GM12878 (cell line): ENCODE data around the gene CALD1. TPM values are rescaled to one million over a fixed set of nuclear protein-coding genes. Genes with fewer than 3 reads are reported as not detected.

Experiments used
- ATAC-seq: fragments of 200-7000 bp; cut with Tn5 transposase; 3 replicates; pipeline ENCODE4 v1.9.1; 2020; ENCODE audit warnings: mild to moderate bottlenecking, moderate library complexity
- BruUV-seq: library from RNA; stranded (reverse); fragments of 400-500 nt; replicated peaks from 2 replicates; lab custom pipeline; 2021; lab: Mats Ljungman, UMichigan
- CTCF ChIA-PET: fragments of 300-600 bp; sonication (Branson Sonifier 250); formaldehyde crosslinking; extraction: SDS; loops from one replicate; lab custom pipeline; 2021; ENCODE audit warnings: inconsistent platforms; lab: Yijun Ruan, JAX
- POLR2A ChIA-PET: fragments of 350-600 bp; formaldehyde crosslinking; extraction: SDS; loops from one replicate; lab custom pipeline; 2021; ENCODE audit warnings: inconsistent platforms; lab: Charles Lee
- RAD21 ChIA-PET: fragments of 300-600 bp; sonication (Branson Sonifier 250); formaldehyde crosslinking; loops from one replicate; lab custom pipeline; 2023; ENCODE audit warnings: antibody characterized with exemption; ENCODE audit not compliant: unreplicated experiment; lab: Charles Lee
- SMC1A ChIA-PET: fragments of 300-600 bp; sonication (Branson Sonifier 250); formaldehyde crosslinking; loops from one replicate; lab custom pipeline; 2023; ENCODE audit not compliant: unreplicated experiment, uncharacterized antibody; lab: Charles Lee
- DNase-seq: peaks from one replicate; pipeline ENCODE4 v3.0.0-alpha.2; 2011; ENCODE audit warnings: low read depth, low spot score
- FAIRE-seq: peaks from 3 replicates; lab custom pipeline; 2011; peaks lifted over from hg19 to GRCh38; lab: Jason Lieb, UNC
- H2AFZ ChIP-seq: 2 replicates; pipeline ENCODE4 v1.6.0; 2011; ENCODE audit warnings: low read depth, low read length, control low read depth; ENCODE audit not compliant: control insufficient read depth
- H3K27ac ChIP-seq: 2 replicates; pipeline ENCODE4 v1.5.1; 2011; ENCODE audit warnings: control low read depth; ENCODE audit not compliant: control insufficient read depth, insufficient read depth
- H3K27me3 ChIP-seq, 2 experiments: replicated peaks in 1 of 2; 2 replicates each; pipeline versions ENCODE4 v1.6.0 to v1.6.1; 2011; ENCODE audit warnings: low read length in 1 of 2; ENCODE audit not compliant: control insufficient read depth in 2 of 2, insufficient read depth in 2 of 2
- H3K36me3 ChIP-seq, 2 experiments: 2 replicates each; pipeline ENCODE4 v1.5.1; 2011; ENCODE audit warnings: low read length in 1 of 2; ENCODE audit not compliant: control insufficient read depth in 2 of 2, insufficient read depth in 2 of 2
- H3K4me1 ChIP-seq: 2 replicates; pipeline ENCODE4 v1.6.1; 2011; ENCODE audit warnings: mild to moderate bottlenecking, low read length, moderate library complexity, mixed read lengths; ENCODE audit not compliant: control insufficient read depth, insufficient read depth
- H3K4me2 ChIP-seq: 2 replicates; pipeline ENCODE4 v1.6.0; 2011; ENCODE audit warnings: control low read depth; ENCODE audit not compliant: control insufficient read depth, insufficient read depth
- H3K4me3 ChIP-seq: fragments of 200-600 bp; sonication (generic); 2 replicates; pipeline ENCODE4 v1.5.1; 2016
- H3K79me2 ChIP-seq: 2 replicates; pipeline ENCODE4 v1.6.0; 2011; ENCODE audit warnings: low read length; ENCODE audit not compliant: control insufficient read depth, insufficient read depth
- H3K9ac ChIP-seq: 2 replicates; pipeline ENCODE4 v1.8.0; 2011; ENCODE audit warnings: low read length, control low read depth, mixed read lengths; ENCODE audit not compliant: control insufficient read depth, insufficient read depth
- H3K9me3 ChIP-seq: replicated peaks from 3 replicates; pipeline ENCODE4 v1.5.1; 2011; ENCODE audit warnings: mild to moderate bottlenecking, low read length; ENCODE audit not compliant: control insufficient read depth, insufficient read depth
- H4K20me1 ChIP-seq: 2 replicates; pipeline ENCODE4 v1.6.0; 2011; ENCODE audit not compliant: control insufficient read depth, insufficient read depth
- ASH2L ChIP-seq: fragments of 300-600, 200-600 bp; sonication (generic); IDR thresholded peaks from 2 replicates; pipeline ENCODE4 v1.6.1; 2017; ENCODE audit warnings: low read depth, mild to moderate bottlenecking, borderline replicate concordance
- CEBPB ChIP-seq, 2 experiments: fragments of 150-350 bp in 1 of 2; IDR thresholded peaks; 2 replicates each; pipeline ENCODE4 v1.6.1; 2012 to 2014; ENCODE audit warnings: low read depth in 2 of 2, low read length in 2 of 2, borderline replicate concordance in 1 of 2, inconsistent platforms in 1 of 2
- ETV6 ChIP-seq, 2 experiments: fragments of 450-650 bp in 1 of 2; IDR thresholded peaks in 1 of 2; conservative IDR thresholded peaks in 1 of 2; 2 replicates each; pipeline ENCODE4 v1.6.1; 2014; ENCODE audit warnings: antibody characterized with exemption in 1 of 2, borderline replicate concordance in 1 of 2, low read depth in 1 of 2, mild to moderate bottlenecking in 1 of 2, moderate library complexity in 1 of 2
- EZH2 ChIP-seq: IDR thresholded peaks from 2 replicates; pipeline ENCODE4 v1.6.1; 2012; ENCODE audit warnings: low read depth, mild to moderate bottlenecking, control low read depth, inconsistent platforms, low read length, borderline replicate concordance; ENCODE audit not compliant: control insufficient read depth
- MEF2B ChIP-seq: fragments of 450-650 bp; IDR thresholded peaks from 2 replicates; pipeline ENCODE4 v1.6.1; 2018; ENCODE audit warnings: mild to moderate bottlenecking, moderate library complexity; ENCODE audit not compliant: partially characterized antibody, poor library complexity, severe bottlenecking
- NFIC ChIP-seq: IDR thresholded peaks from 2 replicates; pipeline ENCODE4 v1.6.1; 2012; ENCODE audit warnings: low read depth, mild to moderate bottlenecking, inconsistent platforms, low read length, moderate library complexity
- NR2C2 ChIP-seq: IDR thresholded peaks from 2 replicates; pipeline ENCODE4 v1.6.1; 2011; ENCODE audit warnings: borderline replicate concordance, low read depth; ENCODE audit not compliant: control insufficient read depth, insufficient read length
- PAX5 ChIP-seq: IDR thresholded peaks from 2 replicates; pipeline ENCODE4 v1.6.1; 2011; ENCODE audit warnings: low read depth, low read length, borderline replicate concordance
- POLR2AphosphoS5 ChIP-seq: IDR thresholded peaks from 2 replicates; pipeline ENCODE4 v1.6.1; 2011; ENCODE audit warnings: mild to moderate bottlenecking, low read length, inconsistent platforms
- RAD21 ChIP-seq: IDR thresholded peaks from 2 replicates; pipeline ENCODE4 v1.6.1; 2011; ENCODE audit warnings: mild to moderate bottlenecking, low read depth, low read length, moderate library complexity; ENCODE audit not compliant: insufficient read depth
- RBBP5 ChIP-seq: fragments of 200-600 bp; sonication (generic); conservative IDR thresholded peaks from 2 replicates; pipeline ENCODE4 v1.6.1; 2016
- SMAD1 ChIP-seq: fragments of 450-650 bp; IDR thresholded peaks from 2 replicates; pipeline ENCODE4 v1.6.1; 2018; ENCODE audit warnings: mild to moderate bottlenecking, low read depth; ENCODE audit not compliant: partially characterized antibody
- STAT3 ChIP-seq: IDR thresholded peaks from 2 replicates; pipeline ENCODE4 v1.6.1; 2011; ENCODE audit warnings: low read depth, low read length, improper control_type of control experiment
- YY1 ChIP-seq: IDR thresholded peaks from 2 replicates; pipeline ENCODE4 v1.6.1; 2011; ENCODE audit warnings: low read depth, mild to moderate bottlenecking, low read length
- ZBED1 ChIP-seq: IDR thresholded peaks from 2 replicates; pipeline ENCODE4 v1.6.1; 2016; ENCODE audit warnings: borderline replicate concordance
- ZNF384 ChIP-seq: IDR thresholded peaks from 2 replicates; pipeline ENCODE4 v1.6.1; 2012; ENCODE audit warnings: low read depth, mild to moderate bottlenecking, low read length, improper control_type of control experiment, borderline replicate concordance
- WGBS: methylation state at CpG from one replicate; pipeline ENCODE4 v1.1.6; 2016; ENCODE audit warnings: low lambda C conversion rate; ENCODE audit not compliant: insufficient replicate concordance, insufficient coverage; ENCODE audit errors: missing lambda C conversion rate; 5-methylcytosine and 5-hydroxymethylcytosine counted together
- in situ Hi-C: fragments of 300-500 bp; cut with MboI; formaldehyde crosslinking; loops from 9 replicates; pipeline ENCODE4 v1.14.3; 2018; ENCODE audit warnings: mixed read lengths
- intact Hi-C: fragments of 100-400 bp; cut with micrococcal nuclease; formaldehyde crosslinking; loops from one replicate; pipeline ENCODE4 v1.14.2; 2022; ENCODE audit not compliant: unreplicated experiment
- polyA plus RNA-seq, 11 experiments: library from polyadenylated mRNA; depleted of rRNA in 4 of 11; unstranded in 6 of 11; stranded (reverse) in 5 of 11; fragments of >200 nt; fragmentation: Nextera tagmentation in 4 of 11; fragmentation: Illumina TruSeq in 1 of 11; extraction: Ambion mirVana in 4 of 11; extraction: Trizol in 1 of 11; gene quantifications; 1 replicate in 1 of 11; 2 replicates in 10 of 11; pipeline versions ENCODE4 v1.2.1 to v1.2.3, GENCODE V29; 2011 to 2016; ENCODE audit warnings: inconsistent platforms in 2 of 11, missing spikeins in 2 of 11, low read depth in 1 of 11
- total RNA-seq, 4 experiments: library from RNA; depleted of rRNA in 3 of 4; stranded (reverse); fragments of >200 nt in 3 of 4; fragmentation: Illumina TruSeq in 1 of 4; extraction: Trizol in 1 of 4; gene quantifications; 2 replicates each; pipeline versions ENCODE4 v1.2.1 to v1.2.3, GENCODE V29; 2013 to 2021
- TF ChIP-seq, protein P1 (sequence below): fragments of 450-650 bp; IDR thresholded peaks from 2 replicates; pipeline ENCODE4 v1.6.1; 2014; ENCODE audit warnings: mild to moderate bottlenecking

The CALD1 gene
- total and polyA plus RNA-seq, 10 of the 15 experiments (the other 5 are each of a cell fraction or from before 2014, with no cell fraction given), result 0.03 to 1.3 (median 0.22) TPM

DNA sequence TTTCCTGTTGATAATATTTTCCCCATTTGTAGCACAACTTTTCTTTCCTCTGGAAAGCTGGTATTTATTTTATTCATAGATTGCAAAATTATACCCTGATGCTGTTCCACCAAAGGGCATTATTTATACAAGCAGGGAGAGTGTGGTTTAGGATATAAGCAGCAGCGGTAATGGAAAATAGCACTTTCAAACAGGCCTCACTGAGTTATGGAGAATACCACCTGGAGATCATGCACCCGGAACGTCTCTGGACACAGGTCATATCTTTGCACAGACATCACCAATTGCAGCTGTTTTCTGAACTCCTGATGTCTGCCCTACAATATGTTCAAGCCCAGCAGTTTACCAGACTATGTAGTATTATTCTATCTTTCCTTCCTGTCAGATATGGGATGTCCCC, 2.0 kb upstream of the CALD1 start:
- Histone ChIP-seq H3K4me3 (no peak overlapping the region), H3K27ac (no peak overlapping the region), H3K4me1 (peaks cover 4% of the 10 kb centered on the region; the same call in 1 of the 2 replicates), H3K4me2 (no peak overlapping the region), H4K20me1 (no peaks in the 10 kb centered on the region), H3K9ac (no peak overlapping the region), H3K36me3 (no peaks in the 10 kb centered on the region), H2AFZ (no peak overlapping the region), H3K79me2 (no peaks in the 10 kb centered on the region), H3K27me3 (no peaks in the 10 kb centered on the region), H3K9me3 (no peaks in the 10 kb centered on the region)
- intact Hi-C loops (no loop called here), in situ Hi-C loops (no loop called here)
- no peak for ATAC-seq
- 74% methylated on average over 3 of the region's 3 CpGs for WGBS
- POLR2A ChIA-PET, result no interaction called here
- TF ChIP-seq SMAD1 (no peak), POLR2AphosphoS5 (no peak), ZNF384 (no peak), ASH2L (no peak), MEF2B (no peak), NFIC (no peak), YY1 (no peak), EZH2 (no peak), NR2C2 (no peak), ETV6 (conservative IDR thresholded peaks at IDR 0.05 in 1 of 2, IDR thresholded peaks at IDR 0.05 in 1 of 2; ENCODE audit: borderline replicate concordance in 1 of 2, low read depth in 1 of 2) (no peak), PAX5 (no peak), ZBED1 (no peak), RAD21 (no peak), STAT3 (no peak), CEBPB (IDR thresholded peaks at IDR 0.05; ENCODE audit: borderline replicate concordance in 1 of 2, low read depth in 2 of 2, low read length in 2 of 2) (no peak), RBBP5 (no peak)
- TF ChIP-seq, protein P1, sequence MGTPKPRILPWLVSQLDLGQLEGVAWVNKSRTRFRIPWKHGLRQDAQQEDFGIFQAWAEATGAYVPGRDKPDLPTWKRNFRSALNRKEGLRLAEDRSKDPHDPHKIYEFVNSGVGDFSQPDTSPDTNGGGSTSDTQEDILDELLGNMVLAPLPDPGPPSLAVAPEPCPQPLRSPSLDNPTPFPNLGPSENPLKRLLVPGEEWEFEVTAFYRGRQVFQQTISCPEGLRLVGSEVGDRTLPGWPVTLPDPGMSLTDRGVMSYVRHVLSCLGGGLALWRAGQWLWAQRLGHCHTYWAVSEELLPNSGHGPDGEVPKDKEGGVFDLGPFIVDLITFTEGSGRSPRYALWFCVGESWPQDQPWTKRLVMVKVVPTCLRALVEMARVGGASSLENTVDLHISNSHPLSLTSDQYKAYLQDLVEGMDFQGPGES, result no peak
- DNase-seq, result no peak
- no peak for FAIRE-seq
- RAD21 ChIA-PET, result no interaction called here
- SMC1A ChIA-PET, result interaction anchor here (0.9 kb wide), 1 partner anchor 64 kb away, joined by 3 read pairs; no protein-coding TSS in a partner anchor
- CTCF ChIA-PET, result no interaction called here
- BruUV-seq, result no TSS peak
